Right lung (tissue), 5 donors: ENCODE measurements around the gene PLCL2. TPM values are rescaled to one million over a fixed set of nuclear protein-coding genes. Genes with fewer than 3 reads are reported as not detected.
A peak's percentile ranks its signal among the peaks of the same experiment; 100 is the strongest.
"Not testable (repeated sequence)": the region's sequence is repeated elsewhere in the genome, so short reads cannot be mapped to it uniquely, and the experiment has no call there.

ENCODE experiments used
- DNase-seq, 2 donors: peaks; one replicate each; pipeline ENCODE4 v3.0.0-alpha.2; 2013
- polyA plus RNA-seq, 5 donors: library from polyadenylated mRNA; unstranded; fragments of 120-200 nt; gene quantifications; one replicate each; pipeline versions ENCODE4 v1.2.1 to v1.2.3, GENCODE V29; 2013; ENCODE audit warnings: inconsistent platforms in 1 of 5, low replicate concordance in 1 of 5; ENCODE audit not compliant: insufficient read length in 5 of 5, insufficient read depth in 1 of 5

Gene PLCL2
- polyA plus RNA-seq, 5 donors = 8.1 to 14.6 (median 10.8) TPM

- no peak for DNase-seq
Measured at GRCh38 chr3:17119201-17120072, 234.7 kb downstream of the PLCL2 start.

- no peak for DNase-seq
Measured at GRCh38 chr3:17120115-17120514, 235.4 kb downstream of the PLCL2 start.

GRCh38 chr3:17121336-17121735 is 236.6 kb downstream of the PLCL2 start:
- DNase-seq = no peak

GRCh38 chr3:17122758-17123157 is 238.0 kb downstream of the PLCL2 start:
- DNase-seq = no peak

- DNase-seq = no peak
Measured at GRCh38 chr3:17125738-17126442, 241.1 kb downstream of the PLCL2 start.

GRCh38 chr3:17128671-17129070 is 243.9 kb downstream of the PLCL2 start:
- not testable (repeated sequence) for DNase-seq

- no peak for DNase-seq
Measured at GRCh38 chr3:17129556-17129955, 244.8 kb downstream of the PLCL2 start.

- no peak for DNase-seq
Measured at GRCh38 chr3:17130956-17131355, 246.2 kb downstream of the PLCL2 start.

GRCh38 chr3:17132286-17133115 is 247.7 kb downstream of the PLCL2 start:
- DNase-seq = no peak

GRCh38 chr3:17133632-17134545 is 249.1 kb downstream of the PLCL2 start:
- no peak for DNase-seq

GRCh38 chr3:17135696-17136095 is 250.9 kb downstream of the PLCL2 start:
- DNase-seq = no peak

- DNase-seq = peak; percentile 6 to 20
Measured at GRCh38 chr3:17136136-17136721, 251.5 kb downstream of the PLCL2 start.

- no peak for DNase-seq
Measured at GRCh38 chr3:17137321-17137826, 252.6 kb downstream of the PLCL2 start.

- DNase-seq = no peak
Measured at GRCh38 chr3:17138246-17139039, 253.7 kb downstream of the PLCL2 start.
